ENCODE results near the gene TPM2.
"Not testable (repeated sequence)": the region's sequence is repeated elsewhere in the genome, so short reads cannot be mapped to it uniquely, and the experiment has no call there.

TPM2 gene

GRCh38 chr9:35653611-35654010, 36.1 kb downstream of the TPM2 start:
- no peak for DNase-seq

GRCh38 chr9:35652829-35653209, 36.9 kb downstream of the TPM2 start:
- no peak for DNase-seq

GRCh38 chr9:35651956-35652828, 37.5 kb downstream of the TPM2 start:
- DNase-seq, result peak; percentile 27

GRCh38 chr9:35650341-35651158, 39.2 kb downstream of the TPM2 start, which contains the start of gene SIT1:
Gene SIT1, minus strand, starts transcription at chr9:35650931. Its CDS starts 78 bp downstream, at chr9:35650853.
- no peak for DNase-seq

- no peak for DNase-seq
Measured at GRCh38 chr9:35649431-35650340, 40.0 kb downstream of the TPM2 start.

- peak; percentile 88 for DNase-seq
Measured at GRCh38 chr9:35646533-35647265, 43.0 kb downstream of the TPM2 start.

- peak; percentile 25 for DNase-seq
Measured at GRCh38 chr9:35646153-35646532, 43.6 kb downstream of the TPM2 start.

- not testable (repeated sequence) for DNase-seq
Measured at GRCh38 chr9:35645736-35646135, 44.0 kb downstream of the TPM2 start.

- DNase-seq, result no peak
Measured at GRCh38 chr9:35643046-35643445, 46.7 kb downstream of the TPM2 start.

GRCh38 chr9:35641478-35641877, 48.2 kb downstream of the TPM2 start:
- not testable (repeated sequence) for DNase-seq

GRCh38 chr9:35640431-35640830, 49.3 kb downstream of the TPM2 start:
- not testable (repeated sequence) for DNase-seq

GRCh38 chr9:35639631-35640030, 50.1 kb downstream of the TPM2 start:
- no peak for DNase-seq

- DNase-seq, result not testable (repeated sequence)
Measured at GRCh38 chr9:35639225-35639624, 50.5 kb downstream of the TPM2 start.

- not testable (repeated sequence) for DNase-seq
Measured at GRCh38 chr9:35638751-35639150, 51.0 kb downstream of the TPM2 start.

GRCh38 chr9:35637427-35637955, 52.2 kb downstream of the TPM2 start:
- not testable (repeated sequence) for DNase-seq

- not testable (repeated sequence) for DNase-seq
Measured at GRCh38 chr9:35636877-35637246, 52.9 kb downstream of the TPM2 start.

GRCh38 chr9:35636135-35636876, 53.4 kb downstream of the TPM2 start:
- no peak for DNase-seq

GRCh38 chr9:35635730-35636129, 54.0 kb downstream of the TPM2 start:
- DNase-seq, result no peak
